CD8-positive, alpha-beta memory T cell (primary cell): ENCODE results near the gene EML6. TPM values are rescaled to one million over a fixed set of nuclear protein-coding genes. Genes with fewer than 3 reads are reported as not detected.

Experiments used
- CTCF ChIA-PET: fragments of 350-600 bp; sonication (Branson Sonifier 250); formaldehyde crosslinking; loops from one replicate; lab custom pipeline; 2021; ENCODE audit warnings: antibody characterized with exemption; lab: Charles Lee
- POLR2A ChIA-PET: fragments of 350-600 bp; sonication (Branson Sonifier 250); formaldehyde crosslinking; loops from one replicate; lab custom pipeline; 2021; ENCODE audit warnings: antibody characterized with exemption; lab: Charles Lee
- DNase-seq, 5 donors: peaks; one replicate each; pipeline versions ENCODE4 v3.0.0 to v3.0.0-alpha.2; 2020 to 2022; ENCODE audit warnings: mixed read lengths in 1 of 5
- H3K27ac ChIP-seq: one replicate; pipeline ENCODE4 v1.7.0; 2013; ENCODE audit warnings: low read depth, mild to moderate bottlenecking, low read length, moderate library complexity
- H3K27me3 ChIP-seq: 2 replicates; pipeline ENCODE4 v1.7.0; 2013; ENCODE audit warnings: low read length, mild to moderate bottlenecking; ENCODE audit not compliant: insufficient read depth, poor library complexity, severe bottlenecking
- H3K36me3 ChIP-seq: 2 replicates; pipeline ENCODE4 v1.7.0; 2013; ENCODE audit warnings: mild to moderate bottlenecking, low read length, moderate library complexity; ENCODE audit not compliant: insufficient read depth
- H3K4me1 ChIP-seq: 2 replicates; pipeline ENCODE4 v1.7.0; 2013; ENCODE audit warnings: mild to moderate bottlenecking, low read length, moderate library complexity; ENCODE audit not compliant: insufficient read depth
- H3K4me3 ChIP-seq: 2 replicates; pipeline ENCODE4 v1.7.0; 2013; ENCODE audit warnings: mild to moderate bottlenecking, low read length
- H3K9me3 ChIP-seq: 2 replicates; pipeline ENCODE4 v1.7.0; 2013; ENCODE audit warnings: mild to moderate bottlenecking, low read length
- H3K27ac Mint-ChIP-seq, 8 donors: one replicate each; pipeline ENCODE4 v1.8.0; 2020 to 2021; ENCODE audit warnings: mixed read lengths in 8 of 8, mild to moderate bottlenecking in 6 of 8, inconsistent platforms in 3 of 8, moderate library complexity in 3 of 8
- H3K27me3 Mint-ChIP-seq, 2 donors: one replicate each; pipeline ENCODE4 v1.8.0; 2020 to 2021; ENCODE audit warnings: mixed read lengths in 2 of 2, mild to moderate bottlenecking in 1 of 2, moderate library complexity in 1 of 2
- H3K36me3 Mint-ChIP-seq, 3 donors: one replicate each; pipeline ENCODE4 v1.8.0; 2020 to 2021; ENCODE audit warnings: mixed read lengths in 3 of 3, inconsistent platforms in 1 of 3, mild to moderate bottlenecking in 1 of 3
- H3K4me1 Mint-ChIP-seq, 3 donors: one replicate each; pipeline ENCODE4 v1.8.0; 2020 to 2021; ENCODE audit warnings: mixed read lengths in 3 of 3, inconsistent platforms in 1 of 3, mild to moderate bottlenecking in 1 of 3
- H3K4me3 Mint-ChIP-seq, 7 donors: one replicate each; pipeline ENCODE4 v1.8.0; 2020 to 2021; ENCODE audit warnings: mixed read lengths in 7 of 7, mild to moderate bottlenecking in 6 of 7, moderate library complexity in 4 of 7, inconsistent platforms in 2 of 7
- H3K9me3 Mint-ChIP-seq, 5 donors: one replicate each; pipeline ENCODE4 v1.8.0; 2020 to 2022; ENCODE audit warnings: mixed read lengths in 5 of 5, mild to moderate bottlenecking in 3 of 5, moderate library complexity in 2 of 5, inconsistent platforms in 1 of 5
- polyA plus RNA-seq: library from polyadenylated mRNA; unstranded; fragments of 300-500 nt; fragmentation: Illumina TruSeq; gene quantifications from one replicate; pipeline ENCODE4 v1.2.3, GENCODE V29; 2021
- total RNA-seq, 2 experiments: library from RNA; stranded (reverse); gene quantifications; one replicate each; pipeline ENCODE4 v1.2.3, GENCODE V29; 2021

Gene EML6
- total and polyA plus RNA-seq, 3 experiments from 2014 or later, result 0.05 to 2.3 (median 1.3) TPM

GRCh38 chr2:54709336-54709809, 14.1 kb upstream of the EML6 start:
- peak overlapping the region in 4 of 7 donors; percentile 32 to 61 (median 44) for H3K4me3 Mint-ChIP-seq
- CTCF ChIA-PET, result interaction anchor here (0.5 to 9.5 kb wide), 2 partner anchors 186 to 550 kb away, joined by 3 to 149 read pairs; no protein-coding TSS in a partner anchor
- POLR2A ChIA-PET, result no interaction called here

GRCh38 chr2:54710216-54710615, 13.2 kb upstream of the EML6 start:
- DNase-seq, result no peak
- H3K27me3 ChIP-seq, result peaks cover 5% of the 10 kb centered on the region
- ChIA-PET POLR2A (no interaction called here), CTCF (interaction anchor here (9.5 kb wide), 1 partner anchor 187 kb away, joined by 149 read pairs; no protein-coding TSS in a partner anchor)
- H3K27ac Mint-ChIP-seq, result no peak overlapping the region
- H3K4me3 Mint-ChIP-seq, result no peak overlapping the region
- H3K27ac ChIP-seq, result no peak overlapping the region
- H3K4me1 Mint-ChIP-seq, result peaks cover 0 to 2% (median 0%) of the 10 kb centered on the region in 3 donors
- no peaks in the 10 kb centered on the region for H3K36me3 ChIP-seq
- peaks cover 12 to 25% of the 10 kb centered on the region in 2 donors for H3K27me3 Mint-ChIP-seq
- H3K9me3 ChIP-seq, result no peaks in the 10 kb centered on the region
- no peaks in the 10 kb centered on the region for H3K9me3 Mint-ChIP-seq
- H3K4me1 ChIP-seq, result no peaks in the 10 kb centered on the region
- no peak overlapping the region for H3K4me3 ChIP-seq
- no peaks in the 10 kb centered on the region for H3K36me3 Mint-ChIP-seq

More at GRCh38 chr2:54709336-54709809, 14.1 kb upstream of the EML6 start:
- no peaks in the 10 kb centered on the region for H3K9me3 Mint-ChIP-seq
- Histone ChIP-seq H3K36me3 (no peaks in the 10 kb centered on the region), H3K4me1 (no peaks in the 10 kb centered on the region), H3K4me3 (no peak overlapping the region), H3K27ac (no peak overlapping the region), H3K27me3 (peaks cover 5% of the 10 kb centered on the region), H3K9me3 (no peaks in the 10 kb centered on the region)
- H3K27me3 Mint-ChIP-seq, result peaks cover 12 to 25% of the 10 kb centered on the region in 2 donors
- H3K4me1 Mint-ChIP-seq, result peaks cover 0 to 2% (median 0%) of the 10 kb centered on the region in 3 donors
- DNase-seq, result no peak
- no peak overlapping the region for H3K27ac Mint-ChIP-seq
- H3K36me3 Mint-ChIP-seq, result no peaks in the 10 kb centered on the region

GRCh38 chr2:54712516-54712915, 10.9 kb upstream of the EML6 start:
- Histone ChIP-seq H3K36me3 (no peaks in the 10 kb centered on the region), H3K27ac (no peak overlapping the region), H3K4me3 (no peak overlapping the region), H3K4me1 (no peaks in the 10 kb centered on the region), H3K27me3 (peaks cover 5% of the 10 kb centered on the region), H3K9me3 (no peaks in the 10 kb centered on the region)
- ChIA-PET CTCF (no interaction called here), POLR2A (no interaction called here)
- Mint-ChIP-seq H3K27ac (peak overlapping the region in 1 of 8 donors; percentile 38), H3K36me3 (no peaks in the 10 kb centered on the region), H3K9me3 (no peaks in the 10 kb centered on the region), H3K4me3 (no peak overlapping the region), H3K4me1 (peaks cover 0 to 2% (median 0%) of the 10 kb centered on the region in 3 donors), H3K27me3 (peaks cover 12 to 36% of the 10 kb centered on the region in 2 donors)
- DNase-seq, result no peak

- Mint-ChIP-seq H3K36me3 (no peaks in the 10 kb centered on the region), H3K27me3 (peaks cover 10 to 44% of the 10 kb centered on the region in 2 donors)
- POLR2A ChIA-PET, result no interaction called here
These were observed 8.5 kb upstream of the EML6 start for GRCh38 chr2:54714996-54715395.

GRCh38 chr2:54716375-54716774, 7.1 kb upstream of the EML6 start:
- Histone ChIP-seq H3K36me3 (no peaks in the 10 kb centered on the region), H3K27ac (no peak overlapping the region), H3K4me3 (no peak overlapping the region), H3K27me3 (no peaks in the 10 kb centered on the region), H3K9me3 (no peaks in the 10 kb centered on the region), H3K4me1 (no peaks in the 10 kb centered on the region)
- Mint-ChIP-seq H3K27ac (no peak overlapping the region), H3K4me1 (no peaks in the 10 kb centered on the region), H3K27me3 (peaks cover 5 to 39% of the 10 kb centered on the region in 2 donors), H3K4me3 (no peak overlapping the region), H3K36me3 (no peaks in the 10 kb centered on the region), H3K9me3 (no peaks in the 10 kb centered on the region)
- DNase-seq, result no peak
- CTCF ChIA-PET, result no interaction called here
- POLR2A ChIA-PET, result no interaction called here

More at GRCh38 chr2:54714996-54715395, 8.5 kb upstream of the EML6 start:
- Histone ChIP-seq H3K4me1 (no peaks in the 10 kb centered on the region), H3K36me3 (no peaks in the 10 kb centered on the region), H3K27ac (no peak overlapping the region), H3K27me3 (no peaks in the 10 kb centered on the region), H3K4me3 (no peak overlapping the region), H3K9me3 (no peaks in the 10 kb centered on the region)
- CTCF ChIA-PET, result interaction anchor here (1.4 kb wide), 2 partner anchors 10 to 94 kb away, joined by 3 to 5 read pairs; no protein-coding TSS in a partner anchor
- Mint-ChIP-seq H3K9me3 (no peaks in the 10 kb centered on the region), H3K27ac (no peak overlapping the region), H3K4me3 (no peak overlapping the region), H3K4me1 (peaks cover 0 to 2% (median 0%) of the 10 kb centered on the region in 3 donors)
- DNase-seq, result no peak

DNA sequence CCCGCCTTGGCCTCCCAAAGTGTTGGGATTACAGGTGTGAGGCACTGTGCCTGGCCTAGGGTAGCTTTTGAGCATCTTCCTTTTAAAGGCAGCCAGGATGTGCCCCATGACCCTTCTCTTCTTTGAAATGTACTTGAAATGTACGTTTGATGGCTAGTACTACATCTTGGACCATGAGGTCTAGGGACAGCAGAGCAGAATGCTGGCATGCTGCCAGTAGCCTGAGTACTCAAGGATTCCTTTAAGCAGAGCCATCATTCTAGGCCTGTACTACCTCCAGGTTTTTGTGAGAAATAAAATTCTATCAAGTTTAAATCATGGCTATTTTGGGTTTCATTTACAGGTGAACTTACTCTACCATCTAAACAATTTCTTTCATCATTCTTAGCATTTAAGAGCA, 2.9 kb upstream of the EML6 start:
- Histone ChIP-seq H3K4me1 (peaks cover 13% of the 10 kb centered on the region), H3K27ac (no peak overlapping the region), H3K27me3 (peaks cover 5% of the 10 kb centered on the region), H3K4me3 (no peak overlapping the region), H3K36me3 (no peaks in the 10 kb centered on the region), H3K9me3 (no peaks in the 10 kb centered on the region)
- Mint-ChIP-seq H3K4me3 (no peak overlapping the region), H3K27ac (no peak overlapping the region), H3K36me3 (peaks cover 0 to 5% (median 0%) of the 10 kb centered on the region in 3 donors), H3K9me3 (no peaks in the 10 kb centered on the region), H3K27me3 (peaks cover 21 to 39% of the 10 kb centered on the region in 2 donors), H3K4me1 (peaks cover 14 to 20% (median 17%) of the 10 kb centered on the region in 3 donors)
- no peak for DNase-seq
- POLR2A ChIA-PET, result no interaction called here
- CTCF ChIA-PET, result no interaction called here

GRCh38 chr2:54722641-54723040, 821 bp upstream of the EML6 start:
- POLR2A ChIA-PET, result interaction anchor here (0.6 to 1.5 kb wide), 3 partner anchors 17 to 165 kb away, joined by 3 to 6 read pairs (median 4); no protein-coding TSS in a partner anchor
- Mint-ChIP-seq H3K27me3 (peaks cover 30 to 46% of the 10 kb centered on the region in 2 donors), H3K4me3 (peak overlapping the region; percentile 89 to 98 (median 95)), H3K36me3 (peaks cover 0 to 5% (median 0%) of the 10 kb centered on the region in 3 donors), H3K4me1 (peaks cover 14 to 20% (median 17%) of the 10 kb centered on the region in 3 donors), H3K27ac (peak overlapping the region; percentile 31 to 95 (median 84)), H3K9me3 (no peaks in the 10 kb centered on the region)
- CTCF ChIA-PET, result interaction anchor here (0.9 to 1.5 kb wide), 5 partner anchors 15 to 446 kb away, joined by 3 to 7 read pairs (median 3); no protein-coding TSS in a partner anchor
- DNase-seq, result no peak
- Histone ChIP-seq H3K4me1 (peaks cover 13% of the 10 kb centered on the region), H3K27ac (peak overlapping the region; percentile 48), H3K27me3 (peaks cover 5% of the 10 kb centered on the region), H3K4me3 (peak overlapping the region; percentile 93), H3K9me3 (no peaks in the 10 kb centered on the region), H3K36me3 (no peaks in the 10 kb centered on the region)

GRCh38 chr2:54723996-54724559, 616 bp downstream of the EML6 start:
- Histone ChIP-seq H3K36me3 (no peaks in the 10 kb centered on the region), H3K9me3 (no peaks in the 10 kb centered on the region), H3K4me3 (peak overlapping the region; percentile 86), H3K4me1 (peaks cover 13% of the 10 kb centered on the region), H3K27ac (peak overlapping the region; percentile 47), H3K27me3 (peaks cover 5% of the 10 kb centered on the region)
- H3K4me3 Mint-ChIP-seq, result peak overlapping the region; percentile 89 to 98 (median 95)
- CTCF ChIA-PET, result no interaction called here
- H3K9me3 Mint-ChIP-seq, result no peaks in the 10 kb centered on the region
- no peak for DNase-seq
- H3K27me3 Mint-ChIP-seq, result peaks cover 27 to 43% of the 10 kb centered on the region in 2 donors
- H3K27ac Mint-ChIP-seq, result peak overlapping the region; percentile 47 to 94 (median 90)
- peaks cover 0 to 5% (median 0%) of the 10 kb centered on the region in 3 donors for H3K36me3 Mint-ChIP-seq
- peaks cover 14 to 20% (median 17%) of the 10 kb centered on the region in 3 donors for H3K4me1 Mint-ChIP-seq
- POLR2A ChIA-PET, result interaction anchor here (1.0 to 1.5 kb wide), 3 partner anchors 151 to 894 kb away, joined by 3 to 4 read pairs (median 3); no protein-coding TSS in a partner anchor
